ENCODE measurements around the gene SRCAP.

SRCAP gene

GRCh38 chr16:30777591-30778297 is 78.8 kb downstream of the SRCAP start:
- DNase-seq = no peak

- no peak for DNase-seq
Measured at GRCh38 chr16:30778549-30779244, 79.7 kb downstream of the SRCAP start.

- DNase-seq = no peak
Measured at GRCh38 chr16:30779596-30779995, 80.6 kb downstream of the SRCAP start.

- DNase-seq = no peak
Measured at GRCh38 chr16:30780021-30780420, 81.0 kb downstream of the SRCAP start.

- DNase-seq = no peak
Measured at GRCh38 chr16:30780549-30780948, 81.6 kb downstream of the SRCAP start.

- DNase-seq = no peak
Measured at GRCh38 chr16:30782486-30783279, 83.7 kb downstream of the SRCAP start.

GRCh38 chr16:30783280-30784109 is 84.5 kb downstream of the SRCAP start:
- no peak for DNase-seq

- DNase-seq = no peak
Measured at GRCh38 chr16:30784215-30784614, 85.2 kb downstream of the SRCAP start.

GRCh38 chr16:30785126-30786106 is 86.4 kb downstream of the SRCAP start:
- DNase-seq = no peak

- DNase-seq = no peak
Measured at GRCh38 chr16:30786115-30786935, 87.4 kb downstream of the SRCAP start.

- DNase-seq = peak; percentile 23 to 41
Measured at GRCh38 chr16:30786936-30787612, 88.1 kb downstream of the SRCAP start, which contains the start of gene ZNF629. ZNF629 (minus strand) TSS chr16:30787205; CDS start chr16:30784482, 2,723 bp downstream.

- DNase-seq = no peak
Measured at GRCh38 chr16:30787613-30788378, 88.8 kb downstream of the SRCAP start.

Data from CD4-positive, alpha-beta T cell treated with Interferon alpha-2 for 1 hour (primary cell).